ENCODE results near the gene SORCS2. TPM values are rescaled to one million over a fixed set of nuclear protein-coding genes. Genes with fewer than 3 reads are reported as not detected.

SORCS2 gene
- total and polyA plus RNA-seq, 2 of the 8 experiments (the other 6 are each of a cell fraction or from before 2014, with no cell fraction given): 0.36 to 1.8 TPM

DNA sequence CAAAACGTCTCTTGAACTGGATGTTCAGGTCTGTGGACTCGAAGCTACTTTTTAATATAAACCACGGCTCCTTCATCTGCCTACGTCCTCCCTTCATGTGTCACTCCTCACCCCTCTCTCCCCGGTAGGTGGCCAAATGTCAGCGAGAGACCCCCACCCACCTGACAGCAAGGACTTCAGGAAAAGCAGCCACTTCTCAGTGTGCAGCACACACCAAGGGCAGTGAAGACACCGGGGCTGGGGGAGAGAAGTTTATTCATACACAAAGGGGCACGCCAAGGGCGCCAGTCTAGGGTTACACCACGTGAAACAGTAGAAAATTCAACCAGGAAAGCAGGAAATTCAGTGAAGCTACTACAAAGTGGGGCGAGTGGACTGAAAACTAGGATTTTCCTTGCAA is 566.1 kb downstream of the SORCS2 start:
- no peak overlapping the region for H2AFZ ChIP-seq (ENCODE audit: low read length)
- no peaks in the 10 kb centered on the region for H3K23me2 ChIP-seq (ENCODE audit: low read depth, low read length)
- H2BK12ac ChIP-seq (ENCODE audit: low read depth, low read length): no peak overlapping the region
- H3K18ac ChIP-seq (ENCODE audit: extremely low read depth, low read length): no peak overlapping the region
- H4K91ac ChIP-seq (replicated peaks; ENCODE audit: insufficient read length, low read length): no peak overlapping the region
- ChIA-PET CTCF (ENCODE audit: partially characterized antibody) (interaction anchor here (1.2 to 1.5 kb wide), 5 partner anchors 9 to 205 kb away, joined by 3 to 6 read pairs (median 3); no protein-coding TSS in a partner anchor), POLR2A (ENCODE audit: partially characterized antibody) (interaction anchor here (1.3 kb wide), 1 partner anchor 83 kb away, joined by 3 read pairs; no protein-coding TSS in a partner anchor)
- no peak for FAIRE-seq
- no peaks in the 10 kb centered on the region for H3K9me3 ChIP-seq (ENCODE audit: insufficient read depth in 2 of 2, low read depth in 1 of 2, low read length in 1 of 2)
- no peak overlapping the region for H3K4me3 ChIP-seq (ENCODE audit: extremely low read depth in 1 of 4, insufficient read depth in 2 of 4, low read depth in 3 of 4, low read length in 4 of 4)
- H3K27me3 ChIP-seq (replicated peaks in 1 of 4; ENCODE audit: control insufficient read depth in 3 of 4, extremely low read depth in 1 of 4, insufficient read depth in 3 of 4, low read length in 3 of 4): no peaks in the 10 kb centered on the region
- no peak overlapping the region for H2BK120ac ChIP-seq (replicated peaks; ENCODE audit: low read depth, low read length)
- H3K27ac ChIP-seq (ENCODE audit: low read depth, low read length): no peak overlapping the region
- H3K36me3 ChIP-seq (ENCODE audit: control insufficient read depth in 2 of 4, insufficient read depth in 4 of 4, low read length in 3 of 4): no peaks in the 10 kb centered on the region
- H3K79me2 ChIP-seq (ENCODE audit: control insufficient read depth in 1 of 2, insufficient read depth in 2 of 2, low read length in 2 of 2): no peaks in the 10 kb centered on the region
- no peak overlapping the region for H2BK15ac ChIP-seq (ENCODE audit: low read length)
- WGBS, 2 experiments (ENCODE audit: extremely low coverage in 1 of 2, insufficient coverage in 1 of 2, insufficient read length in 1 of 2, insufficient replicate concordance in 2 of 2, low coverage in 1 of 2, low lambda C conversion rate in 2 of 2, missing lambda C conversion rate in 1 of 2): 89% methylated on average over 11 of the region's 11 CpGs; no CpG with 5 or more reads in 1 of the 2 experiments
- no peak overlapping the region for H3K4me2 ChIP-seq (ENCODE audit: insufficient read depth in 1 of 2, low read depth in 2 of 2, low read length in 2 of 2)
- no peak overlapping the region for H4K8ac ChIP-seq (ENCODE audit: extremely low read depth, insufficient read depth, low read length)
- no peak overlapping the region for H3K56ac ChIP-seq (replicated peaks; ENCODE audit: insufficient read length, low read depth, low read length)
- no peaks in the 10 kb centered on the region for H3K79me1 ChIP-seq (ENCODE audit: low read depth, low read length)
- no peak for TF ChIP-seq POU5F1 (IDR thresholded peaks at IDR 0.05; ENCODE audit: low read depth, low read length)
- no peak for TF ChIP-seq MAFK (IDR thresholded peaks at IDR 0.05; ENCODE audit: low read depth, low read length)
- no peak for TF ChIP-seq KDM1A (IDR thresholded peaks at IDR 0.05; ENCODE audit: borderline replicate concordance, low read length)
- no peak for TF ChIP-seq BRCA1 (IDR thresholded peaks at IDR 0.05; ENCODE audit: low read depth, low read length)
- no peak for TF ChIP-seq RXRA (IDR thresholded peaks at IDR 0.05; ENCODE audit: insufficient read depth, low read depth, low read length)
- TF ChIP-seq POLR2A (IDR thresholded peaks at IDR 0.05; ENCODE audit: control extremely low read depth in 1 of 2, low read depth in 2 of 2, low read length in 2 of 2): no peak
- H2AK5ac ChIP-seq (ENCODE audit: low read depth, low read length): no peak overlapping the region
- no peak overlapping the region for H4K5ac ChIP-seq (ENCODE audit: insufficient read length, low read depth, low read length)
- no peak overlapping the region for H2BK5ac ChIP-seq (ENCODE audit: low read depth, low read length)
- no peak overlapping the region for H3K9ac ChIP-seq (replicated peaks in 1 of 4; ENCODE audit: extremely low read depth in 1 of 4, low read depth in 3 of 4, low read length in 3 of 4)
- no peaks in the 10 kb centered on the region for H3K4me1 ChIP-seq (replicated peaks in 1 of 4; ENCODE audit: control insufficient read depth in 3 of 4, insufficient read depth in 4 of 4, low read length in 3 of 4)
- no peak overlapping the region for H3K23ac ChIP-seq (ENCODE audit: insufficient read length)
- H2BK20ac ChIP-seq (ENCODE audit: low read length): no peak overlapping the region
- no peak overlapping the region for H3K14ac ChIP-seq (ENCODE audit: insufficient read length)
- peaks cover 0 to 1% of the 10 kb centered on the region in 2 experiments for H4K20me1 ChIP-seq (replicated peaks in 1 of 2; ENCODE audit: control insufficient read depth in 1 of 2, insufficient read depth in 2 of 2, low read length in 2 of 2)
- H3K4ac ChIP-seq (replicated peaks; ENCODE audit: insufficient read length, low read depth, low read length): no peak overlapping the region
- DNase-seq (ENCODE audit: low read depth in 1 of 2, low spot score in 2 of 2): no peak
